GM21390 (cell line): ENCODE measurements around the gene ELMO1.

ENCODE experiments used
- ATAC-seq: cut with Tn5 transposase; IDR thresholded peaks from one replicate; pipeline ENCODE4 v1.9.1; 2021; ENCODE audit not compliant: unreplicated experiment

Gene ELMO1

GRCh38 chr7:37109016-37109683 lies 339.5 kb downstream of the ELMO1 start:
- ATAC-seq: no peak

DNA sequence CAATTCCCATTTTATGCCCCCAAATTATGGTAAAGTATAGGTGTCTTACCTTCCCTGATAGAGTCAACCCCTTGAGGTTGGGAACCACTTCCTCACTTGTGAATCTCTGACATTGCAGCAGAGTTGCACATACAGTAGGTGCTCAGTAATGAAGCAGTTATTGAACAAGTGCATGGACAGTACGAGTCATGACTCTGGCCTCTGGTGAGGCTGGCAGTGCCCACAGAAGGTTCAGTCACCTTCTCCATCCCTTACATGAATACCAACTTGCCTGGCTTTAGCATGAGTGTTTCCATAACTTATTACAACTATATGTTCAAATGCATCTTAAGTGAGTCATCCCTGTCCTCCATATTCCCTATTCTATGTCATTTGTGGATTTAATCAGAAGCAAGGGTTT lies 340.0 kb downstream of the ELMO1 start:
- no peak for ATAC-seq

GRCh38 chr7:37107047-37107750 lies 341.5 kb downstream of the ELMO1 start:
- no peak for ATAC-seq

- ATAC-seq: no peak
These were observed 342.9 kb downstream of the ELMO1 start for GRCh38 chr7:37105762-37106161.

- ATAC-seq: no peak
These were observed 343.7 kb downstream of the ELMO1 start for GRCh38 chr7:37104822-37105518.

GRCh38 chr7:37102518-37103137 lies 346.0 kb downstream of the ELMO1 start:
- no peak for ATAC-seq

DNA sequence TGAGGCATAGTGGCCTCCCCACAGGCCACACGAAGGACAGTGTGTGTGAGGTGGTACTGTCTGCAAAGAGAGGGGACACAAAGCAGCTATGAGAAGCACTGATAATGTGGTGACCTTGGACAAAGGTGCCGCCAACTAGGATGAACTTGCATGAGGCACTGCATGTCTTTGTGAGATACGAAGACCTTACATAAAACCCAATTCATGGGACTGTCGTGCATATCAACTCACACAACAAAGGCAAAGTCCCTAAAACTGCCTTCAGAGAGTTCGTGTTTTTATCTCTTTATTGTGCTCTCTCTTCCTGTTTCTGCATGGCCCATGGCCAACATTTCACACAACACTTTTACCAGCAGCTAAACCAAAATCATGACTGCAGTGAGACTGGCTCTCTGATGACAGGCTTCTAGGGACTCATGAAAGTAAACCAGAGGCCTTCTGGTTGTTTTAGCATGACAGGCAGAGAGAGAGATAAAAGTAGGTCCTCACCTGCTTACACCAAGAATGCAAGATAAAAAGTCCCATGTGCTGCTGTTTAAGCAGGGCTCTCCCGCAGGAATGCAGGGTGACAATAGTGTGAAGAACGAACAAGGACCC lies 347.8 kb downstream of the ELMO1 start:
- ATAC-seq: no peak

DNA sequence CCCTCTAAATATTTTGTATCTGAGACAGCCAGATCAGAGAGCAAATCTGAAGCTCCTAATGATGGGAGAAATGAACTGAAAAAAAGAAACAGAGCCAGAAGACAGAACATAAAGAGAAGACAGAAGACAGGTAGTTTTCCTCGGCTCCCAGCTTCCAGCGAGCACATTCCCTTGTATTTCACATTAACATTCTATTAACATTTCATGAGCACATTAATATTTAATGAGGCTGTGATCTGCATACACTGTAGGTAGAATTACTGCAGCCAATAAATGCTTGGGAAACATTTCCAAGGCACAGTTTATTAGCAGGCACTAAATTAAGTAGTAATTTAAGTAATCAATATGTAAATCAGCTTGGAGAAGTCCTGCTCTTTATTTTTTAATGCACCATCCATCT lies 349.9 kb downstream of the ELMO1 start:
- no peak for ATAC-seq

DNA sequence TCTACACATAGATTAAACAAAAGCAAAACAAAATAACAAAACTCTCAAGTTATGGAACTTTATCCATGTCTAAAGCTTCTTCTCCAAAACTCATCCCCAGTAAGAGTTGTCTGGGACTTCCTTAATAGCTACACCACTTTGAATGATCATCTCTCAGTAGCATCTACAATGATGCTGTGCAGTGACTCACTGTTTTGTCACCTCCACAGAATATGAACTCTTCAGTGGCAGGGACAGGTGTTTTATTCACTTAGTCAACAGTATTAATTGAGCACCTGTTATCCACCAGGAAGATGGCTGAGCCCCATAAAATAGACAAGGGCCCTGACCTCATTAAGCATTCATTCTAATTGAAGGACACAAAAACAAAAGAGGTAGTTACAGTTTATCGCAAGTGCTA lies 350.7 kb downstream of the ELMO1 start:
- ATAC-seq: no peak

DNA sequence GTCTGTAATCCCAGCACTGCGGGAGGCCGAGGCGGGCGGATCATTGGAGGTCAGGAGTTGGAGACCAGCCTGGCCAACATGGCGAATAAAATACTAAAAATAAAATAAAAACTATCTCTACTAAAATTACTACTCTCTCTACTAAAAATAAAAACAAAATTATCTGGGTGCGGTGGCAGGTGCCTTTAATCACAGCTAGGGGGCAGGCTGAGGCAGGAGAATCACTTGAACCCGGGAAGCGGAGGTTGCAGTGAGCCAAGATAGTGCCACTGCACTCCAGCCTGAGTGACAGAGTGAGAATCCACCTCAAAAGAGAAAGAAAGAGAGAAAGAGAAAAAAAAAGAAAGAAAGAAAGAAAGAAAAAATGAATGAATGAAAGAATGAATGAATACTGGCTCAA lies 351.4 kb downstream of the ELMO1 start:
- ATAC-seq: no peak

DNA sequence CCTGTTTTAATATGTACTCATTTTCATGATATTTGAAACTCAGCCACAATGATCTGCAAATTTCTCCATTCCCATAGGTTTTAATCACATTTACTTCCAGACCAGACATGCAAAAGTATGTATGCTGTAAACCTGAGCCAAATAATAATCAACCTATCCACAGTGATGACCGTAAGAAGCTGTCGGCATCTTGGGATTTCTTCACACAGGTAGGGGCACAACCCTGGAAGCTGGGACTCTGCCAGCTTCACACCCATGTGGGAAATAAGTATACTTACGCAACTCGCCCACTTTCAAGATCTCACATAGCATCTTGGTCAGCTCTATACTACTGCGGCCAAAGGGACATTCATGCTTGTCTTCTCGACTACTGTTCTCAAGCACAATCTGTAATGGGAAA lies 352.3 kb downstream of the ELMO1 start:
- ATAC-seq: no peak

DNA sequence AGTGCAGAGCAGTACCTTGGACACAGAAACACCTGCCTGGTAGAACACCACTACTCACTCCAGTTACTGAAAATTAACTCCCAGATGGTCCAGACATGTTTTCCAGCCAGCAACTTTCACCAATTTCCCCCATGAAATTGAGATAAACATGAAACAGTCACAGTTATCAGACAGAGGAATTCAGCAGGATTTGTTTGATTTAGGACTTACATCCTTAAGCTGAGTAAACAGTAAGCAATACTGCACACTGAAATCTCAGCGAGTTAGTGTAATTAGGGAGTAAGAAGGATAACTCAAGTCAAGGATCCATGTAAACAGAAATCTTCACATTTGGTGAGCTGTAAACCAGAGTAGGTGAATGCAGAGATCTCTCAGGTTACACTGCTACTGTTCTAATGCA lies 353.5 kb downstream of the ELMO1 start:
- ATAC-seq: no peak

DNA sequence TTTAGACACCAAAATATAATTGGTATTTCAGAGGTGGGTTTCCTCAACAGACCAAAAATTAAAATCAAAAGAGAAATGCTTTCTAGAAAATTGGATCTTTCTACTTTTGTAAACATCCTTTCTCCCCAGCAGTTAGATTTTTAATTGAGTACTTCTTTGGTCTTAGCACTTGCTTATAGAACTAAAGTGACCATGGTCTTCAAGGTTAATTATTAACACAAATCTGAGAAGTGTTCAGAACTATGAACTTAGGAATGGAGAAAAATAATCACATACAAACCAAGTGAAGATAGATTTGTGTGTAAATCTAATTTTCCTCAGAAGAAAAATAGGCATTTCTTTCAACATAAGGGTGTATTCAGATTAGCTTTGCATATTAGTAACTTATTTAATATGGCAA lies 355.4 kb downstream of the ELMO1 start:
- no peak for ATAC-seq

- no peak for ATAC-seq
These were observed 356.1 kb downstream of the ELMO1 start for GRCh38 chr7:37092548-37092947.

DNA sequence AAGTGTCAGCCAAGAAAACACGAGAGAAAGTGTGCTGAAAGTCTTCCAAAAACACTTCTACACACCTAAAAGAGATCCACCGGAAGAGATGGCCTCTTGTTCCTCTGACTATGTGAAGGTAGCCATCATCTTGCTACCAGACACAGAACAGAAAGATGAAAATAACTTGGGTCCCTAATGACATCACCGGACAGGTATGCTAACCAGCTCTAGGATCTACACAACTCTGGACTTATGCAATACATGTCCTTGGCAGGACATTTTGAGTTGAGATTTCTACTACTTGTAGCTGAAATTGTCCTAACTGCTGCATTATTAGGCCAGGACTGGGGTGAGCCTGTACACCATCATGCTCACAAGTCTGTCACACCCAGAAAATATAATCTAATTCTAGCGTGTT lies 358.7 kb downstream of the ELMO1 start:
- no peak for ATAC-seq

DNA sequence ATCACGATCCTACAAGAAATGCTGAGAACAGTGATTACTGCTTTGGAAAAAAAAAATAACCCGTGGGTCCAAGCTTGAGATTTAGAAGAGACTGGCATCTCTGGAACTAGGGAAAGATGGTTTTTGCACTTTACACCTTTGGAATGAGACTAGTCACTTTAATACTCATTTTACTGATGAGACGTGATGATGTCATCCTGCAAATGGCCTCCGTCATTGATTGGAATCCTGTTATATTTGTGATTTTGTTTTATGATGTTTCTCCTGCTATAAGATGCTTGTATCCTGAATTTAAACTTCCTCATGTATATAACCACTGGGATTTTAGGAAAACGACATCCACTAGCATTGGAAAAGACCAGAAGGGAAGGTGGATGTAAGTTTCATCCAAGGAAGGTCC lies 363.1 kb downstream of the ELMO1 start:
- no peak for ATAC-seq

GRCh38 chr7:37084303-37084702 lies 364.4 kb downstream of the ELMO1 start:
- ATAC-seq: no peak

- no peak for ATAC-seq
These were observed 365.2 kb downstream of the ELMO1 start for GRCh38 chr7:37083311-37084096.

GRCh38 chr7:37081436-37081835 lies 367.2 kb downstream of the ELMO1 start:
- ATAC-seq: no peak

GRCh38 chr7:37079420-37079819 lies 369.2 kb downstream of the ELMO1 start:
- ATAC-seq: no peak

GRCh38 chr7:37076668-37077067 lies 372.0 kb downstream of the ELMO1 start:
- ATAC-seq: no peak
